ENCODE data around the gene ACADS. TPM values are rescaled to one million over a fixed set of nuclear protein-coding genes. Genes with fewer than 3 reads are reported as not detected.

Gene ACADS
- total RNA-seq, 1 donor from 2014 or later = 11.7 TPM

GRCh38 chr12:120766566-120766965, 40.9 kb downstream of the ACADS start:
- no peak for DNase-seq (ENCODE audit: low spot score, unreplicated experiment)
- H3K27ac Mint-ChIP-seq = no peak overlapping the region
- H3K36me3 Mint-ChIP-seq (ENCODE audit: insufficient read depth) = peaks cover 22% of the 10 kb centered on the region
- H3K4me3 Mint-ChIP-seq (ENCODE audit: low read depth) = no peak overlapping the region
- peaks cover 17% of the 10 kb centered on the region for H3K4me1 Mint-ChIP-seq (ENCODE audit: low read depth)
- no peak for TF ChIP-seq CTCF (IDR thresholded peaks at IDR 0.05; ENCODE audit: unreplicated experiment)
- H3K9me3 Mint-ChIP-seq (ENCODE audit: low read depth) = no peaks in the 10 kb centered on the region
- no peaks in the 10 kb centered on the region for H3K27me3 Mint-ChIP-seq

- Mint-ChIP-seq H3K27me3 (no peaks in the 10 kb centered on the region), H3K4me3 (ENCODE audit: low read depth) (no peak overlapping the region), H3K9me3 (ENCODE audit: low read depth) (no peaks in the 10 kb centered on the region), H3K4me1 (ENCODE audit: low read depth) (peaks cover 13% of the 10 kb centered on the region), H3K27ac (peak overlapping the region; percentile 70), H3K36me3 (ENCODE audit: insufficient read depth) (peaks cover 25% of the 10 kb centered on the region)
- no peak for DNase-seq (ENCODE audit: low spot score, unreplicated experiment)
- TF ChIP-seq CTCF (IDR thresholded peaks at IDR 0.05; ENCODE audit: unreplicated experiment) = no peak
Observed at GRCh38 chr12:120767071-120768024, 41.7 kb downstream of the ACADS start.

GRCh38 chr12:120771097-120771496, 45.5 kb downstream of the ACADS start:
- peaks cover 19% of the 10 kb centered on the region for H3K36me3 Mint-ChIP-seq (ENCODE audit: insufficient read depth)
- H3K4me3 Mint-ChIP-seq (ENCODE audit: low read depth) = no peak overlapping the region
- H3K4me1 Mint-ChIP-seq (ENCODE audit: low read depth) = peaks cover 19% of the 10 kb centered on the region
- peak overlapping the region; percentile 13 for H3K27ac Mint-ChIP-seq
- H3K27me3 Mint-ChIP-seq = no peaks in the 10 kb centered on the region
- DNase-seq (ENCODE audit: low spot score, unreplicated experiment) = no peak
- no peak for TF ChIP-seq CTCF (IDR thresholded peaks at IDR 0.05; ENCODE audit: unreplicated experiment)
- no peaks in the 10 kb centered on the region for H3K9me3 Mint-ChIP-seq (ENCODE audit: low read depth)

- TF ChIP-seq CTCF (IDR thresholded peaks at IDR 0.05; ENCODE audit: unreplicated experiment) = no peak
- peak overlapping the region; percentile 23 for H3K27ac Mint-ChIP-seq
- no peak overlapping the region for H3K4me3 Mint-ChIP-seq (ENCODE audit: low read depth)
- H3K4me1 Mint-ChIP-seq (ENCODE audit: low read depth) = peaks cover 9% of the 10 kb centered on the region
- H3K27me3 Mint-ChIP-seq = no peaks in the 10 kb centered on the region
- no peak for DNase-seq (ENCODE audit: low spot score, unreplicated experiment)
- peaks cover 5% of the 10 kb centered on the region for H3K36me3 Mint-ChIP-seq (ENCODE audit: insufficient read depth)
- H3K9me3 Mint-ChIP-seq (ENCODE audit: low read depth) = no peaks in the 10 kb centered on the region
Observed at GRCh38 chr12:120774169-120774916, 48.7 kb downstream of the ACADS start.

- DNase-seq (ENCODE audit: low spot score, unreplicated experiment) = no peak
- H3K27me3 Mint-ChIP-seq = no peaks in the 10 kb centered on the region
- H3K27ac Mint-ChIP-seq = peak overlapping the region; percentile 15
- H3K4me3 Mint-ChIP-seq (ENCODE audit: low read depth) = no peak overlapping the region
- H3K4me1 Mint-ChIP-seq (ENCODE audit: low read depth) = peaks cover 9% of the 10 kb centered on the region
- H3K36me3 Mint-ChIP-seq (ENCODE audit: insufficient read depth) = peaks cover 6% of the 10 kb centered on the region
- TF ChIP-seq CTCF (IDR thresholded peaks at IDR 0.05; ENCODE audit: unreplicated experiment) = peak; percentile 24
- no peaks in the 10 kb centered on the region for H3K9me3 Mint-ChIP-seq (ENCODE audit: low read depth)
Observed at GRCh38 chr12:120775862-120776552, 50.4 kb downstream of the ACADS start.
